Measurements from ENCODE around the gene OXNAD1.

Gene OXNAD1

GRCh38 chr3:16236030-16236639 lies 28.9 kb upstream of the OXNAD1 start:
- Histone ChIP-seq H3K4me3 (ENCODE audit: low read length) (no peak overlapping the region), H3K27me3 (ENCODE audit: control insufficient read depth, insufficient read depth, low read length) (no peaks in the 10 kb centered on the region), H3K36me3 (ENCODE audit: control insufficient read depth, low read depth, low read length) (no peaks in the 10 kb centered on the region)

GRCh38 chr3:16236856-16237393 lies 28.1 kb upstream of the OXNAD1 start:
- no peaks in the 10 kb centered on the region for H3K4me1 ChIP-seq (ENCODE audit: control insufficient read depth, low read depth, low read length)
- no peaks in the 10 kb centered on the region for H3K27me3 ChIP-seq (ENCODE audit: control insufficient read depth, insufficient read depth, low read length)
- H3K9me3 ChIP-seq (ENCODE audit: control insufficient read depth, low read depth, low read length): no peaks in the 10 kb centered on the region
- H3K9ac ChIP-seq (ENCODE audit: low read length): no peak overlapping the region
- no peaks in the 10 kb centered on the region for H3K36me3 ChIP-seq (ENCODE audit: control insufficient read depth, low read depth, low read length)
- H3K27ac ChIP-seq (ENCODE audit: low read length): no peak overlapping the region
- H3K4me3 ChIP-seq (ENCODE audit: low read length): no peak overlapping the region

More at GRCh38 chr3:16236030-16236639, 28.9 kb upstream of the OXNAD1 start:
- Histone ChIP-seq H3K9ac (ENCODE audit: low read length) (no peak overlapping the region), H3K27ac (ENCODE audit: low read length) (no peak overlapping the region), H3K4me1 (ENCODE audit: control insufficient read depth, low read depth, low read length) (no peaks in the 10 kb centered on the region), H3K9me3 (ENCODE audit: control insufficient read depth, low read depth, low read length) (no peaks in the 10 kb centered on the region)

- Histone ChIP-seq H3K36me3 (ENCODE audit: control insufficient read depth, low read depth, low read length) (no peaks in the 10 kb centered on the region), H3K27me3 (ENCODE audit: control insufficient read depth, insufficient read depth, low read length) (no peaks in the 10 kb centered on the region), H3K27ac (ENCODE audit: low read length) (no peak overlapping the region), H3K9ac (ENCODE audit: low read length) (no peak overlapping the region), H3K4me3 (ENCODE audit: low read length) (no peak overlapping the region), H3K4me1 (ENCODE audit: control insufficient read depth, low read depth, low read length) (no peaks in the 10 kb centered on the region), H3K9me3 (ENCODE audit: control insufficient read depth, low read depth, low read length) (no peaks in the 10 kb centered on the region)
These were observed 25.8 kb upstream of the OXNAD1 start for GRCh38 chr3:16239086-16239770.

- Histone ChIP-seq H3K27ac (ENCODE audit: low read length) (no peak overlapping the region), H3K4me1 (ENCODE audit: control insufficient read depth, low read depth, low read length) (no peaks in the 10 kb centered on the region), H3K36me3 (ENCODE audit: control insufficient read depth, low read depth, low read length) (no peaks in the 10 kb centered on the region), H3K9ac (ENCODE audit: low read length) (no peak overlapping the region), H3K4me3 (ENCODE audit: low read length) (no peak overlapping the region), H3K27me3 (ENCODE audit: control insufficient read depth, insufficient read depth, low read length) (no peaks in the 10 kb centered on the region), H3K9me3 (ENCODE audit: control insufficient read depth, low read depth, low read length) (no peaks in the 10 kb centered on the region)
These were observed 25.2 kb upstream of the OXNAD1 start for GRCh38 chr3:16239780-16240179.

GRCh38 chr3:16240229-16241023 lies 24.6 kb upstream of the OXNAD1 start:
- H3K9ac ChIP-seq (ENCODE audit: low read length): no peak overlapping the region
- no peaks in the 10 kb centered on the region for H3K36me3 ChIP-seq (ENCODE audit: control insufficient read depth, low read depth, low read length)
- no peak overlapping the region for H3K4me3 ChIP-seq (ENCODE audit: low read length)
- H3K4me1 ChIP-seq (ENCODE audit: control insufficient read depth, low read depth, low read length): no peaks in the 10 kb centered on the region
- H3K27ac ChIP-seq (ENCODE audit: low read length): no peak overlapping the region
- no peaks in the 10 kb centered on the region for H3K9me3 ChIP-seq (ENCODE audit: control insufficient read depth, low read depth, low read length)
- H3K27me3 ChIP-seq (ENCODE audit: control insufficient read depth, insufficient read depth, low read length): no peaks in the 10 kb centered on the region

GRCh38 chr3:16241225-16241624 lies 23.8 kb upstream of the OXNAD1 start:
- no peaks in the 10 kb centered on the region for H3K36me3 ChIP-seq (ENCODE audit: control insufficient read depth, low read depth, low read length)

GRCh38 chr3:16242177-16242576 lies 22.8 kb upstream of the OXNAD1 start:
- no peak overlapping the region for H3K9ac ChIP-seq (ENCODE audit: low read length)
- no peak overlapping the region for H3K4me3 ChIP-seq (ENCODE audit: low read length)
- no peaks in the 10 kb centered on the region for H3K4me1 ChIP-seq (ENCODE audit: control insufficient read depth, low read depth, low read length)
- no peaks in the 10 kb centered on the region for H3K27me3 ChIP-seq (ENCODE audit: control insufficient read depth, insufficient read depth, low read length)
- H3K9me3 ChIP-seq (ENCODE audit: control insufficient read depth, low read depth, low read length): no peaks in the 10 kb centered on the region
- H3K27ac ChIP-seq (ENCODE audit: low read length): no peak overlapping the region
- no peaks in the 10 kb centered on the region for H3K36me3 ChIP-seq (ENCODE audit: control insufficient read depth, low read depth, low read length)

More at GRCh38 chr3:16241225-16241624, 23.8 kb upstream of the OXNAD1 start:
- Histone ChIP-seq H3K4me1 (ENCODE audit: control insufficient read depth, low read depth, low read length) (no peaks in the 10 kb centered on the region), H3K4me3 (ENCODE audit: low read length) (no peak overlapping the region), H3K9ac (ENCODE audit: low read length) (no peak overlapping the region), H3K9me3 (ENCODE audit: control insufficient read depth, low read depth, low read length) (no peaks in the 10 kb centered on the region), H3K27me3 (ENCODE audit: control insufficient read depth, insufficient read depth, low read length) (no peaks in the 10 kb centered on the region), H3K27ac (ENCODE audit: low read length) (no peak overlapping the region)

- Histone ChIP-seq H3K36me3 (ENCODE audit: control insufficient read depth, low read depth, low read length) (no peaks in the 10 kb centered on the region), H3K9me3 (ENCODE audit: control insufficient read depth, low read depth, low read length) (no peaks in the 10 kb centered on the region), H3K4me3 (ENCODE audit: low read length) (no peak overlapping the region), H3K27me3 (ENCODE audit: control insufficient read depth, insufficient read depth, low read length) (no peaks in the 10 kb centered on the region), H3K27ac (ENCODE audit: low read length) (no peak overlapping the region), H3K4me1 (ENCODE audit: control insufficient read depth, low read depth, low read length) (no peaks in the 10 kb centered on the region), H3K9ac (ENCODE audit: low read length) (no peak overlapping the region)
These were observed 21.1 kb upstream of the OXNAD1 start for GRCh38 chr3:16243706-16244490.

GRCh38 chr3:16245609-16246008 lies 19.4 kb upstream of the OXNAD1 start:
- H3K36me3 ChIP-seq (ENCODE audit: control insufficient read depth, low read depth, low read length): no peaks in the 10 kb centered on the region
- H3K4me3 ChIP-seq (ENCODE audit: low read length): no peak overlapping the region
- H3K27ac ChIP-seq (ENCODE audit: low read length): no peak overlapping the region
- no peaks in the 10 kb centered on the region for H3K27me3 ChIP-seq (ENCODE audit: control insufficient read depth, insufficient read depth, low read length)
- H3K9me3 ChIP-seq (ENCODE audit: control insufficient read depth, low read depth, low read length): no peaks in the 10 kb centered on the region
- H3K4me1 ChIP-seq (ENCODE audit: control insufficient read depth, low read depth, low read length): no peaks in the 10 kb centered on the region
- H3K9ac ChIP-seq (ENCODE audit: low read length): no peak overlapping the region

- Histone ChIP-seq H3K27ac (ENCODE audit: low read length) (no peak overlapping the region), H3K27me3 (ENCODE audit: control insufficient read depth, insufficient read depth, low read length) (no peaks in the 10 kb centered on the region), H3K9ac (ENCODE audit: low read length) (no peak overlapping the region), H3K4me1 (ENCODE audit: control insufficient read depth, low read depth, low read length) (no peaks in the 10 kb centered on the region), H3K9me3 (ENCODE audit: control insufficient read depth, low read depth, low read length) (no peaks in the 10 kb centered on the region), H3K36me3 (ENCODE audit: control insufficient read depth, low read depth, low read length) (no peaks in the 10 kb centered on the region), H3K4me3 (ENCODE audit: low read length) (no peak overlapping the region)
These were observed 17.5 kb upstream of the OXNAD1 start for GRCh38 chr3:16247282-16248061.

Data from iPS-18a (cell line).